Fibroblast of skin of back (primary cell): ENCODE data around the gene PRM2.
"Not testable (repeated sequence)": the region's sequence is repeated elsewhere in the genome, so short reads cannot be mapped to it uniquely, and the experiment has no call there.

Experiments used
- DNase-seq: peaks from one replicate; pipeline ENCODE4 v3.0.0-alpha.2; 2013

PRM2 gene

DNA sequence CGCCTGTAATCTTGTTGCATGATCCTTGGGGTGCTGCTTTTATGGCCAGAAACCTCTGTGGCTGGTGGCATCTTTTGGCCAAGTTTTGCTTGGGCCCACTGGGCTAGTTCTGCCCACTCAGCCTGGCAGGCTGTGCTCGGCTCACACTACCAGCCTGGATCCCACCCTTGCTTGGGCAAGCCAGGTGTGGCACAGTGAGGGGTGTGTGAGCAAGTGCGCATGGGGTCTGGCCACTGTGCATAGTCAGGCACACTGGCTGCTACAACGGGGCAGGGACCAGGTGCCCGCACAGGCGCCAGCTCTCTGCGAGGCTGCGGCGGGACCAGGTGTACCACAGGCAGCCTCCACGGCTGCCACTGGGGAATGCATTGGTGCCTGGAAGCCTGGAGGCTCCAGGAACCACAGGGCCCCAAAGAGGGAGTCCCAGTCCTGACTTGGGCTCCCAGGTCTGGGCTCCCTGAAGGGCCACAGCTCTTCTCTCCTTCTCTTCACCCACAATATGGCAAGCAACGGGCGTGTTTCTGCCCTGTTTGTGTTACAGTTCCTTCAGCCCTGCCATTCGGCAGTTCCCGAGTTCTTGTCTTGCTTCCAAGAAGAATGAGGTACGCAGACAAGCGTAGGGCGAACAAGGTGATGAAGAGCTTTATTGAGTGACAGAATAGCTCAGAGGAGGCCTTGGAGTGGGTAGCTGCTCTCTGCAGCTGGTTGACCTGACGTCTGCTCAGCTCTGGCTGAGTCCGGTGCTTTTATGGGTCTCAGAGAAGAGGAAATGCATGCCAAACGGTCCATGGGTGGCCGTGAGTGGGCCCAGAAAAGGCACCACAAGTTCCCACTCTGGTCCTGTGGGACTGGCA, 31.6 kb upstream of the PRM2 start:
- no peak for DNase-seq

GRCh38 chr16:11306997-11307638, 30.8 kb upstream of the PRM2 start:
- no peak for DNase-seq

DNA sequence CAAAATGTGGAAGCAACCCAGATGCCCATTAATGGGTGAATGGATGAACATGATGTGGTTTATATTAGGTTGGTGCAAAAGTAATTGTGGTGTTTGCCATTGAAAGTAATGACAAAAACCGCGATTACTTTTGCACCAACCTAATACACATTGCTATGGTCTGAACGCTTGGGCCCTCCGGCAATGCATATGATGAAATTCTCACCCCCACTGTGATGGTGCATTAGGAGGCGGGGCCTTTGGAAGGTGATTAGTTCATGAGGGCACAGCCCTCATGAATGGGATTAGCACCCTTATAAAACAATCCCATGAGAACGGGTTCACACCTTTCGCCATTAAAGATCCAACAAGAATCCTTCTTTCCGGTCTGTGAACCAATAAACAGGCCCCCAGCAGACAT, 30.1 kb upstream of the PRM2 start:
- no peak for DNase-seq

DNA sequence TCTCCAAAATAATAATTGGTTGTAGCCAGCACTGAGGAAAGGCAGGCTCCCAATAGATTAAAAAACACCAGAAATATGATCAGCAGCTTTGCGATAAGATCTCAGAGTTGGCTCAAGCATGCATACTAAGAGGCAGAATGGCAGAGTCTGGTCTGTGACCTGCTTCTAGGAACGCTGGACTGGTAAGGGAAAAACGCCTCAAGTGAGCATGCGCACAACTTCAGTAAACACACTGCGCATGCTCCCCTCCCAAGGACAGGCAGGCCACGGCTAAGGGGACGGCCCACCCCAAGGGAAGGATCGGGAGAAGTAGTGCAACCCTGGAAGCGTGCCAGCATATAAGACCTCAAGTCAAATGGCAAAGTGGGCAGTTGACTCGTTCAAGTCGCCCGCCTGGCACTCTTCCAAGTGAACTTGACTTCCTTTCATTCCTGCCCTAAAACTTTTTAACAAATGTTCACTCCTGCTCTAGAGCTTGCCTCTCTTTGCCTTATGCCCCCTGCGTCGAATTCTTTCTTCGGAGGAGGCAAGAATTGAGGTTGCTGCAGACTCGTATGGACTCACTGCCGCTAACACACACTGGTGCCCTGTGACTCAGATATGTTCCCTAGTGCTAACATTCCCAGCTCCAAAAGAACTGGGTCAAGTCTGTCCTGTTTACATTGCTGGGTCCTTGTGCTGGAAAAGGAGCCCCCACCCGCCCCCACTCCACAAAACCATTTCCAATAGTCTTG, 27.3 kb upstream of the PRM2 start:
- no peak for DNase-seq

DNA sequence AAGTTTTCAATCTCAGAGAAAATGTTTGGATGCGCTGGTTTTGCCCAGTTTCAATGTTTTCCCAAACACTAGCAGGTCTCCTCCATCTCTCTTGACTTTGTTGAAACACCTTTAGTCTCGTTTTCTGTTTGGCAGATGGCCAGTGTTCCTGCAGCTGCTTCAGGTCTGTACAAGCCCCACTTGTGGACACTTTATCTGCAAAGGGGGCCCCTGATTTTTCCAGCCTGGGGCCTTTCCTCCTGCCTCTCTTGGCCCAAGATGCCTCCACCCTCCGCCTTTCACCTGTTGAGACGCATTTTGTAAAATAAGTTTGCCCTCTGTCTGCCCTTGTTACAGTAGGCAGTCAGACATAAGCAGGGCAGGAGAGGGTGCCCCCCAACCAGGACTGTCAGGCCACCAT, 26.7 kb upstream of the PRM2 start:
- no peak for DNase-seq

GRCh38 chr16:11301645-11302501, 25.6 kb upstream of the PRM2 start:
- DNase-seq: no peak

GRCh38 chr16:11300560-11300892, 24.2 kb upstream of the PRM2 start:
- DNase-seq: no peak

GRCh38 chr16:11299865-11300559, 23.7 kb upstream of the PRM2 start:
- DNase-seq: no peak

GRCh38 chr16:11298950-11299547, 22.8 kb upstream of the PRM2 start:
- DNase-seq: not testable (repeated sequence)

- no peak for DNase-seq
Observed at GRCh38 chr16:11298143-11298900, 22.0 kb upstream of the PRM2 start.

GRCh38 chr16:11297492-11298142, 21.3 kb upstream of the PRM2 start:
- peak; percentile 41 for DNase-seq

DNA sequence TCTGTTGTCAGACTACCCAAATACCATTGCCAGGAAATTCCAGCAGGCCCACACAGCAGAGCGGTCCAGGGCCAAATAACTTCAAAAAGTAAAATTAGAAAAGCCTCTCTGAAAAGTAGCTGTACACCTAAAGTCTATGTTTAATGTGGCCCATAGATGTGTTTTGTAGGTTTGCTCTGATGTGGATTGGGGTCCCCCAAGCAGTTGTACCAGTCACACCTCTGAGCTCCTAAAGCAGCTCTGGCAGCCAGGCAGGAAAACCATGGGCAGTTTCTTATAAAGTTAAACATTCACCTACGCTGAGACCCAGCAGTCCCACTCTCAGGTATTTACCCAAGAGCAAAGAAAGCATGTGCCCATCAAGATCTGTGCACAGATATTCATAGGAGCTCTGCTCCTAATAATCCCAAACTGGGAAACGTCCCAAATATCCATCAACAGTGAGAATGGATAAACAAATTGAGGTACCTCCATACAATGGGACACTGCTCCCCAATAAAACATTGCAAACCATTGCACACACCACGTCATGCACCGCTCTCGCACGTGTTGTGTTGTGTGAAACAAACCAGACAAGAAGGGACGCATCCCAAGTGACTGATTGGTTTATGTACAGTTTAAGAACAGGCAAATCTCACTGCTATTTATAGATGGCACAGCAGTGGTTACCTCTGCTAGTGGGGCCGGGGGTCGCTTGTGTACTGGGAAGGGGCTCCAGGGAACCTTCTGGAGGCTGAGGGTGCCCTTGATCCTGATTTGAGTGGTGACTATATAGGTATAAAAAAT, 20.6 kb upstream of the PRM2 start:
- no peak for DNase-seq

GRCh38 chr16:11296351-11296705, 20.0 kb upstream of the PRM2 start:
- DNase-seq: no peak

DNA sequence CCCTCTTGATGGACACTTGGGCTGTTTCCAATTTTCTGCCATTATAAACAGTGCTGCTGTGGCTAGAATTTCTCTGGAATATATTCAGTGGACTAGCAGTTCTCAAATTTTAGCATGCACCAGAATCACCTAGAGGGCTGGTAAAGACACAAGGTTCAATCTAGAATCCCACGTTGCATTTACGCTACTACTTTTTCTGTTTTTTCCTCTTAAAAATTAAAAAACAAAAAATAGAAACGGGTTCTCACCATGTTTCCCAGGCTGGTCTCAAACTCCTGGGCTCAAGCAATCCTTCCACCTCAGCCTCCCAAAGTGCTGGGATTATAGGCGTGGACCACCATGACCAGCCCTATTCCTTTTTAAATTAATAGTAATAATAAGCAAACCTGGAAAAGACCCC, 19.4 kb upstream of the PRM2 start:
- no peak for DNase-seq

DNA sequence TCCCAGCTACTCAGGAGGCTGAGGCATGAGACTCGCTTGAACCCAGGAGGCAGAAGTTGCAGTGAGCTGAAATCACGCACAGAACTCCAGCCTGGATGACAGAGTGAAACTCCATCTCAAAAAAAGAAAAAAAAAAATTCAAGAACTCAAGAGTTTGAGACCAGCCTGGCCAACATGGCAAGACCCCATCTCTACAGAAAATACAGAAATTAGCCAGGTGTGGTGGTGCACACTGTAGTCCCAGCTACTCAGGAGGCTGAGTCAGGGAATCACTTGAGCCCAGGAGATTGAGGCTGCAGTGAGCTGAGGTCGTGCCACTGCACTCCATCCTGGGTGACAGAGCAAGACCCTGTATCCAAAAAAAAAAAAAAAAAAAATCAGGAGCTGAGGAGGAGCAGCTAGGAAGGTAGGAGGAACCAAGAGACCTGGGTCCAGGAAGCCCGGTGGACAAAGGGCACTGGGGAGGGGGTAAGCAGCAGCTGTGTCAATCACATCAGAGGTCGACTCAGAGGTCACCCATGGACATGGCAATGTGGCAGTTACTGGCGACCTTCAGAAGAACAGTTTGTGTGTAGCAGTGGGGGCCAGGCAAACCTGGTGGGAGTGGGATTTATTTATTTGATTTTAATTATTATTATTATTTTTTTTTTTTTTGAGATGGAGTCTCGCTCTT, 15.9 kb upstream of the PRM2 start:
- no peak for DNase-seq

GRCh38 chr16:11291091-11291703, 14.9 kb upstream of the PRM2 start:
- no peak for DNase-seq

- no peak for DNase-seq
Observed at GRCh38 chr16:11290102-11290893, 14.0 kb upstream of the PRM2 start.

DNA sequence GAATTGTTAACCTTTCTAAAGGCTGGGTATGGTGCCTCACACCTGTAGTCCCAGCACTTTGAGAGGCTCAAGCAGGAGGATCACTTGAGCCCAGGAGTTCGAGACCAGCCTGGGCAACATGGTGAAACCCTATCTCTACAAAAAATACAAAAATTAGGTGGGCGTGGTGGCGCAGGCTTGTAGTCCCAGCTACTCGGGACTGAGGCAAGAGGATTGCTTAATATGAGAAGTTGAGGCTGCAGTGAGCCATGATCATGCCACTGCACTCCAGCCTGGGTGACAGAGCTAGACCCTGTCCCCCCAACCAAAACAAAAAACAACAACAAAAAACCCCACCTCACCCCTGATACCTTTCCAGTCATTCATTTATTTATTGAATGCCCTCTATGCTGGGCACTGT, 13.4 kb upstream of the PRM2 start:
- not testable (repeated sequence) for DNase-seq
